Fibroblast of skin of right biceps (primary cell): Measurements from ENCODE around the gene SYT7.
"Not testable (repeated sequence)": the region's sequence is repeated elsewhere in the genome, so short reads cannot be mapped to it uniquely, and the experiment has no call there.

Experiments
- DNase-seq: peaks from one replicate; pipeline ENCODE4 v3.0.0-alpha.2; 2013

Gene SYT7

DNA sequence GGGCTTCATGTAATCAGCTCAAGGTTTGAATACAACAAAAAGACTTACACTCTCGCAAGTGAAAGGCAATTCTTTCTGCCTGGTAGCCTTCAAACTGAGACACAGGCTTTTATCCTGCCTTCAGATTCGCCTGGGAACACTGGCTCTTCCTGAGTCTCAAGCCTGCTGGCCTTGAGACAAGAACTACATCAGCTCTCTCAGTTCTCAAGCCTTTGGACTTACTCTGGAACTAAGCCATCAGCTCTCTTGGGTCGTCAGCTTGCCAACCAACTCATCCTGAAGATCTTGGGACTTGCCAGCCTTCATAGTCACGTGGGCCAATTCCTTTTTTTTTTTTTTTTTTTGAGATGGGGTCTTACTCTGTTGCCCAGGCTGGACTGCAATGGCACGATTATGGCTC lies 108.0 kb downstream of the SYT7 start:
- DNase-seq, result no peak

DNA sequence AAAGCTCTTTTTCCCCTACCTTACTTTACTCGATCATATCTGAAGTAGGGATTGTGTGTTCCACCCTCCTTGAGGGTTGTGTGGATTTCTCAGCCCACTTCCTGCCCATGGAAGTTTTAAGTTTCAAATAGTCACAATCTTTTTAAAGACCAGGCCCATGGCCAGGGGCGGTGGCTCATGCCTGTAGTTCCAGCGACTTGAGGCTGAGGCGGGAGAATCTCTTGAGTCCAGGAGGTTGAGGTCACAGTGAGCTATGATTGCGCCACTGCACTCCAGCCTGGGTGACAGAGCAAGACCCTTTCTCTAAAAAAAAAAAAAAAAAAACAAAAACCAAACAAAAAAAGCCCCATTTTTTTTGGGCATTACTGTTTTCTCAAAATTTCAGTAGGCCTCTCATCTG lies 108.6 kb downstream of the SYT7 start:
- DNase-seq, result peak; percentile 27

DNA sequence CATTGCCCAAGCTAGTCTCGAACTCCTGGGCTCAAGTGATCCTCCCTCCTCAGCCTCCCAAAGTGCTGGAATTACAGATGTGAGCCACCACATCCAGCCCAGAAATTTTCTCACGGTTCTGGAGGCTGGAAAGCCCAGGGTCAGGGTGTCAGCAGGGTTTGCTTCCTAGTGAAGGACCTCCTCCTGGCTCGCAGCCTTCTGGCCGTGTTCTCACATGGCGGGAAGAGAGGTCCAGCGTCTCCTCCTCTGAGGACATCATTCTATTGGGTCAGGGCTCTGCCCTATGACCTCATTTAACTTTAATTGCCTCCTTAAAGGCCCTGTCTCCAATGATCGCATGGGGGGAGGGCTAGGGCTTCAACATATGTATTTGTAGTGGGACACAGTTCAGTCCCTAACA lies 112.9 kb downstream of the SYT7 start:
- no peak for DNase-seq

DNA sequence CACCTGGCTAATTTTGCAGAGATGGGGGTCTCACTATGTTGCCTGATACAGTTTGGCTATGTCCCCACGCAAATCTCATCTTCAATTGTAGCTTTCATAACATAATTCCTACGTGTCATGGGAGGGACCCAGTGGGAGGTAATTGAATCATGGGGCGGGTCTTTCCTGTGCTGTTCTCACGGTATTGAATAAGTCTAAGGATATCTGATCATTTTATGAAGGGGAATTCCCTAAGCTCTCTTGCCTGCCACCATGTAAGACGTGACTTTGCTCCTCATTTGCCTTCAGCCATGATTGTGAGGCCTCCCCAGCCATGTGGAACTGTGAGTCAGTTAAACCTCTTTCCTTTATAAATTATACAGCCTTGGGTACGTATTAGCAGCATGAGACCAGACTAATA lies 113.3 kb downstream of the SYT7 start:
- not testable (repeated sequence) for DNase-seq
